Muscle of back (tissue), 11 donors: ENCODE results near the gene FXR1. TPM values are rescaled to one million over a fixed set of nuclear protein-coding genes. Genes with fewer than 3 reads are reported as not detected.
"Not testable (repeated sequence)": the region's sequence is repeated elsewhere in the genome, so short reads cannot be mapped to it uniquely, and the experiment has no call there.

Experiments
- DNase-seq, 3 donors: peaks; one replicate each; pipeline versions ENCODE4 v3.0.0 to v3.0.0-alpha.2; 2013
- polyA plus RNA-seq, 10 donors: library from polyadenylated mRNA; unstranded; fragments of 120-200 nt; gene quantifications; one replicate each; pipeline ENCODE4 v1.2.1, GENCODE V29; 2013; ENCODE audit not compliant: insufficient read length in 10 of 10

FXR1 gene
- polyA plus RNA-seq, 10 donors: 386 to 644 (median 501) TPM

- no peak for DNase-seq
These were observed 16.9 kb downstream of the FXR1 start for GRCh38 chr3:180929376-180929775.

GRCh38 chr3:180930526-180930925 lies 18.1 kb downstream of the FXR1 start:
- DNase-seq: no peak

DNA sequence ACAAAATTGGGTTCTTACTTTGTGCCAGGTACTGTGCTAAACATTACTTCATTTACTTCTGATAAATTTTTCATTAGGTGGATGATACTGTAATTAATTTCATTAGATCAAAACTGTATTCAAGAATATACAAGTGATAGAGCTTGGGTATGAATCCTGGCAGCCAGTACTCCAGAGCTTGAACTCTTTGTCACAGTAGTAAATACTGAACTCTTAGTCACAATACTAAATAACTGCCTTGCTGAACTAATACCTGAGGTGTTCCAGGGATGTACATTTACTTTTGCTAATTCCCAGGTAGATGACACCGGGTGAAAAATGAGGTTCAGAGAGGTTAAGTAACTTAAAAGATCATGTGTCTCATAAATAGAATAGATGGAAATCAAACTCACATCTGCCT lies 20.3 kb downstream of the FXR1 start:
- DNase-seq: no peak

GRCh38 chr3:180934638-180935037 lies 22.2 kb downstream of the FXR1 start:
- no peak for DNase-seq

DNA sequence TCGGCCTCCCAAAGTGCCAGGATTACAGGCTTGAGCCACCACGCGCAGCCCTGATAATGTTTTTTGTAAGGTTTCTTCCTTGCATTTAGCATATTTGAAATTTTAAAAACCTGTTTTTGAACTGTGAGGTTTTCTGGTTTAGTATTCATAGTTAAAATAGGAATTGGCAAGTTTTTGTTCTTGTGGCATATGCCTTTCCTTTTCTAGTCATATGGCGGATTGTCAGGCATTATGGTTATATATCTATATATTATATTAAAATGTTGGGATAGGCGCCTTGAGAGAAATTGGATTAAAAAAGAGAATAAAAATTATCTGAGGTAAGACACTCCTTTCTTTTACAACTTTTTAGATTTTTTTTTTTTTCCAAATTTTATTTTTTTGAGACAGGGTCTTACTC lies 28.4 kb downstream of the FXR1 start:
- DNase-seq: no peak

GRCh38 chr3:180947761-180948390 lies 35.4 kb downstream of the FXR1 start:
- no peak for DNase-seq

- no peak for DNase-seq
These were observed 47.2 kb downstream of the FXR1 start for GRCh38 chr3:180959691-180960090.

DNA sequence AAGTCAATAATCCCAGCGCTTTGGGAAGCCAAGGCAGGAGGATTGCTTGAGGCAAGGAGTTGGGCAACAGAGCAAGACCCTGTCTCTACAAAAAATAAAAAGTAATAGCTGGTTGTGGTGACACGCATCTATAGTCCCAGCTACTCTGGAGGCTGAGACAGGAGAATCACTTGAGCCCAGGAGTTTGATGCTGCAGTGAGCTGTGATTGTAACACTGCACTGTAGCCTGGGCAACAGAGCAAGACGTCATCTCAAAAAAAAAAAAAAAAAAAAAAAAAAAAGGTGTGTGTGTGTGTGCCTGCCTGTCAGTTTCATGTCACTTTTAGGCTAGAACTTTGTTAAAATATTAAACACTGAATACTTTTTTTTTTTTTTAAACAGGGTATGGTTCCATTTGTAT lies 48.6 kb downstream of the FXR1 start:
- no peak for DNase-seq

- no peak for DNase-seq
These were observed 49.1 kb downstream of the FXR1 start for GRCh38 chr3:180961552-180961951.

GRCh38 chr3:180962530-180962929 lies 50.1 kb downstream of the FXR1 start:
- no peak for DNase-seq

DNA sequence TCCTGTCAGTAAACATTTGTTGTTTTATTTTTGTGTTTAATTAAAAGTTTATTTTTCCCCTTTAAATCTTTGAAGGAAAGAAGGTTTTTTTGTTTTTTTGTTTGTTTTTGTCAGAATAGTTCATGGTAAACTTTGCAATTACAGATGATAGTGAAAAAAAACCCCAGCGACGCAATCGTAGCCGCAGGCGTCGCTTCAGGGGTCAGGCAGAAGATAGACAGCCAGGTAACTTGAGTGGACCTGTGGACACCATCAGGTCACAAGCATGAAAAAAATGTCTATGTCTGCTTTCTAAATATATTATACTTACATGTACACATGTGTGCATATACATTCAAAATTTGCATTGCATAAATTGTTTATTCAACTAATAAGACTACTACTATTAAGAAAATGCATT lies 58.5 kb downstream of the FXR1 start:
- no peak for DNase-seq

DNA sequence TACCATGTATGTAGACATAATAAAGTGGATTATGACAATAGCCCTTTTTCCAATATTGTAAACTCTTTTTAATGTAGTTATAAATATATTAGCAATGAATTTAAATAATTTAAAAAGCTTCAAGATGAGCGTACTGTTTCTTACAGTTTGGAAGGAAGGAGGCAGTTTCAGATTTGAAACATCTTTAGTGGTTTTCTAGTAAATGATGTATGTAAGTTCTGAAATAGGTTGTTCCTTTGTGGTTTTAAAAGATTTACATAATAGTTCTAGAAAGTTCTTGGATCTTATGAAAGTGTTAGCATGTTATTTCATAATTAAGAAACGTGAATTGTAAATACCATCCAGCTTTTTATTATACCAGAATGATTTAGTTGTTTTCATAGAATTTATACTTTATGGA lies 61.1 kb downstream of the FXR1 start:
- no peak for DNase-seq

DNA sequence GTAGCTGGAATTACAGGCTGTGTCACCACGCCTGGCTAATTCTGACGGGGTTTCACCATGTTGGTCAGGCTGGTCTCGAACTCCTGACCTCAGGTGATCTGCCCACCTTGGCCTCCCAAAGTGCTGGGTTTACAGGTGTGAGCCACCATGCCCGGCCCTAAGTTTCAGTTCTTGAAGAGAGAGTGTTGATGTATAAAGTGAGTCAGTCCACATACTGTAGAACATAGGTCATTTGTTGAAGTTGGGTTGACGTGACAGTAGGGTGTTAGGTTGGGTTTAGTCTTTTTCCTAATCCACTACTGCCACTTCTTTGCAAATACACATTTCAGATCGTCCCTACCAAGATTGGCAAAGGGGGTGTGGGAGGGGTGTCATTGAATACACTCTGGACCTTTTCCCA lies 61.8 kb downstream of the FXR1 start:
- no peak for DNase-seq

- no peak for DNase-seq
These were observed 65.0 kb downstream of the FXR1 start for GRCh38 chr3:180977498-180977897.

DNA sequence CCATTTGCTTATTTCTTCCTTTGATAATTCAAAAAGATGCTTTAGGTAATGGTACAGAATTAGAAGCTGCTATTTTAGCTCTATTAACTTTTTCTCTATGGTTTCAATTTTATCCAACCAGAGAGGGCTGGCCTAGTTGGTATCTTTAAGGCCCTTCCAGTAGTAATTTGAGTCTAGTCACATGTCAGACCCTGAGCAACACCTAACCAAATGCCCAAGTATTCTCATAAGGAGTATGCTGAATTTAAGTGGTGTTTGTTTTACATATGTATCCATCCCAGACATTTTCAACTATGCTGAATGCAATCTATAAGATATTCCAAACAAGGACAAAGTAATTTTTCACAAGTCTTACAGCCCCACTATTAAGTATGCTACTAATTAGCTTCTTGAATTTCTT lies 67.5 kb downstream of the FXR1 start:
- no peak for DNase-seq

DNA sequence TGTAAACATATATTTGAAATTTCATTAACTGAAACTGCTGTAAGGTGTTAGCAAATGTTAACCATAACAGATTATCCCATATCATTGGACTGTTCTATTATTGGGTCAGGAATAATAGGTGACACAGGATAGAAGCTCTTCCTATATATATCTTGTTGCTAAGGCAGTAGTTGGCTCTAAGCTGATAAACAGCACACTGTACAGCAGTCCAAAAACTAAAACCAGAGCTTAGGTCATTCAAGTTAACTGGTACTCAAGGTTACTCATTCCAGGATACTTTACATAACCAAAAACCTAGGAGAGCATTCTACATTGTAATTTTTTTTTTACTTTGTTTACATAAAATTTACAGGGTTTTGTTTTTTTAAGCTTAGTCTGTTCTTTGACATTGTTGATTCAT lies 68.1 kb downstream of the FXR1 start:
- DNase-seq: peak in 2 of 3 donors; percentile 12 to 24

- no peak for DNase-seq
These were observed 69.4 kb downstream of the FXR1 start for GRCh38 chr3:180981912-180982311.

DNA sequence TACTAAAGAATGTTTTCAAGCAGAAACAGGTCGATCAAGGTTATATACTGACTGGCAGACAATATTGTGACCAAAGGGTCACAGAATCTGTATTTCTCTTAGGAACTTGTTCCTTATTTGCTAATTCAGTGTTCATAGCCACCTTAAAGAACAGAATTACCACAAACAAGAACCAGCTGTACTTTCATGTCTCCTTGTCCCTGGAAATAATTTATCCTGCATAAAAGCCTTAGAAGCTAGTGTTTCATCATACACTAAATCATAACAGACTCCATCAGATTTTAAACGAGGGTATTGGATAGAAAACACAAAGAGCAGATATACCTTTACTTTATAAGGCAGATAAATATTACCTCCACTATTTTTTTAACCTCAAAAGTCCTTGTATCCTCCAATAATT lies 70.7 kb downstream of the FXR1 start:
- DNase-seq: no peak

DNA sequence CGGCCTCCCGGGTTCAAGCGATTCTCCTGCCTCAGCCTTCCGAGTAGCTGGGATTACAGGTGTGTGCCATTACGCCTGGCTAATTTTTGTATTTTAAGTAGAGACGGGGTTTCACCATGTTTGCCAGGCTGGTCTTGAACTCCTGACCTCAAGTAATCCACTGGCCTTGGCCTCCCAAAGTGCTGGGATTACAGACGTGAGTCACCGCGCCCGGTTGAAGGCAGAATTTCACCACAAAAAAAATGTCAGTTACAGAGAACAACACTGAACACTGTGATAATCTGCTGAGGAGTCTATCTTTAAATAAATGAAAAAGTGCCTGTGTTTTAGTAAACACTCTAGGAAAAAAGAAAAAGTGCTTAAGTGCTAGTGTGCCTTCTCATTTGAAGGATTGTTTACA lies 73.9 kb downstream of the FXR1 start:
- not testable (repeated sequence) for DNase-seq

DNA sequence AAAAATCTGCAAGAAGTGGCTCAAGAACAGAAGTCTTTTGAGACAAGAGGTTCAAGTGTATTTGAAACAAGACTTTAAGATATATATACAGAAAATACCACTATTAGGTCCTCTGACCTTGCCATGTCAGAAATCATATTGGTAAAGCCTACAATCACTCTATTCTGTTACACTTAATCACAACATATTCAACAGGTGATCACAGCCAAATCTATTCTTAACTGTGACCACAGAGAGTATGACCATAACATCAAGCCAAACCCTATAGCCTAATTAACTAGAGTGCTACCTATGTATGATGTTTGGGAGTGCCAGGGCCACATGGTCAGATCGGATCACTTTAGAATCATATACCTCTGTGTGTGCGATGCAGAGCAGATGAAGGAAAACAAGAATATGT lies 74.9 kb downstream of the FXR1 start:
- no peak for DNase-seq

DNA sequence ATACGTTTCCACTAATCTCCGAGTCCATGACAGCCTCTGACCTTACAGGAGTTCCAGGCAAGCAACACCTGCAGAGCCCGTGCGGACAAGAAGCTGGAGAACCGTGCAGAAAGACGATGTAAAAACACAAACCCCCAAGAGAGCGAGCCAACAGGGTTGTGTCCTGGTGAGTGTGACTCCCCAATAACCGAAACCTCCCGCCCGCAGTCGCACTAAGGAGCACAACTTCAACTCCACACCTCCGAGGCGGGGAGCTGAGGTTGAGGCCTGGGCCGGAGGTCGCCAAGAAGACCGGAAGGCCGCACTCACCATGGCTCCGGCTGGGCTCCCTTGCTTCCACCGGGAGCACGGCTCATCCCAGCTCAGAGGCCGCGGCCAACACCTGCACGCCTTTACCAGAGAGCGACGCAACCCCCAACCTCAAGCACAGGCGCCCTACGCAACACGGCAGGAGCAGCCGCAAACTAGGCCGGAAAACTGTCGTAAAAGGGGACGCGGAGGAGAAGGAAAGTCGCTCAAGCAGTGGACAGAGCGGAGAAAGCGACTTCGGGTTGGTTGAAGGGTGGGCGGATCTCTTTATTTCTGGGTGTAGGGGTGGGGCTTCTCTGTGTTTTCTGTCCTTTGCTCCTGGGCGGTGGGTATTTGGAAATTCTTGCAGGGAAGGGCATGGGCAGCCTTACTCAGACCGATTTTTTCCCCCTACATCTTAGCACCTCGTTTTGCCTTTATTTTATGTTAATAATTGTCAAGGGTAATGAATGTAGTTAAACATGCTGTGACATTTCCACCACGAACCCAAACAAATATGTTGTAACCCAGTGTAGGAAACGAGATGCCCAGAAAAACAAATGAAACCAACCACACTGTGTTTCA lies 77.1 kb downstream of the FXR1 start, which contains the start of gene DNAJC19:
DNAJC19 (minus strand) TSS at position 446 of the 873 bp plus-strand sequence; CDS start at position 312, 134 bp downstream.
- DNase-seq: peak; percentile 94 to 98 (median 96)

GRCh38 chr3:180990505-180990904 lies 78.0 kb downstream of the FXR1 start:
- no peak for DNase-seq

DNA sequence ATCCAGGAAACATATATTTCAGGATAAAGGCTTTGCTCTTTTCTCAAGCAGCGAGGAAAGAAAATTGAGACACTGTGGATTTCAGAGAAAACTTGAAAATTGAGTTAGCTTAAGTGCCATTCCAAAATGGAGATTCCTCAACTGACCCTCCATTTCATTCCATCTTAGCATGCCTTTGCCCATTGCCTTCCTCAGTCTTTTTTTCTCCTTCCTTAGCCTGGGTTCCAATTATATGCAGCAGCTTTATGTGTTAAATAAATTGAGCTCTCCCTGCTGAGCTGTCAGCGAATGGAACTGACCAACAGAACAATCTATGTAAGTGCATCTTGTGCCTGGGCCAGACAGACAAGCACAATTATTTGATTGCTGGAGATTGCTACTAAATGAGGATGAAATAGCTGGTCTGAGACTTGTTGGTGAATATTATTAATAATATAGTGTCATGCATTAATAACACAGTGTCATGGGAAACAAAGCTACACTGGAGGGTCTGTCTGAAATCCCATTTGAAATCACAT lies 84.0 kb downstream of the FXR1 start:
- DNase-seq: no peak
